NB4 (cell line): ENCODE measurements around the gene CSMD2.

Source experiments
- POLR2A ChIP-seq: IDR thresholded peaks from 2 replicates; pipeline ENCODE4 v1.6.1; 2011; ENCODE audit warnings: mild to moderate bottlenecking; ENCODE audit not compliant: insufficient read length; ENCODE audit errors: extremely low read depth
- TF ChIP-seq, protein P1 (sequence below): IDR thresholded peaks from one replicate; pipeline ENCODE4 v1.5.1; 2012; ENCODE audit warnings: low read depth, low read length

DNA sequence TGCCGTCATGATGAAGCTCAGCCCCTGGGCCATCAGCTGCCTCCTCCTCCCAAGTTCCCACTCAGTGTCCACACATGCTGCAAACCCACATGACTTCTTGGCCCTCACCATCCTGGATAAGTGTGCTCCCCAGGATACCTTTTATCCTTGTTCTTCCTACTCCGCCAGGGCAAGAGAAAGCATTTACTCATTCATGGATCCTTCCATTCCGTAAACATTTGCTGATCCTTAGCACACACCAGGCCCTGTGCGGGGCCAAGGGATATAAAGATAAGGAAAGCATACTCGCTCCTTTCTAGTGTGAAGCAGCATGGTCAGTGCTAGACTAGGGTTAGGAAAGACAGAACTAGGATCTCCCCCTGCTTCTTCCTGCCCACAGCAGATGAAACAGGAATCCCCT, 423.3 kb downstream of the CSMD2 start:
- TF ChIP-seq, protein P1, sequence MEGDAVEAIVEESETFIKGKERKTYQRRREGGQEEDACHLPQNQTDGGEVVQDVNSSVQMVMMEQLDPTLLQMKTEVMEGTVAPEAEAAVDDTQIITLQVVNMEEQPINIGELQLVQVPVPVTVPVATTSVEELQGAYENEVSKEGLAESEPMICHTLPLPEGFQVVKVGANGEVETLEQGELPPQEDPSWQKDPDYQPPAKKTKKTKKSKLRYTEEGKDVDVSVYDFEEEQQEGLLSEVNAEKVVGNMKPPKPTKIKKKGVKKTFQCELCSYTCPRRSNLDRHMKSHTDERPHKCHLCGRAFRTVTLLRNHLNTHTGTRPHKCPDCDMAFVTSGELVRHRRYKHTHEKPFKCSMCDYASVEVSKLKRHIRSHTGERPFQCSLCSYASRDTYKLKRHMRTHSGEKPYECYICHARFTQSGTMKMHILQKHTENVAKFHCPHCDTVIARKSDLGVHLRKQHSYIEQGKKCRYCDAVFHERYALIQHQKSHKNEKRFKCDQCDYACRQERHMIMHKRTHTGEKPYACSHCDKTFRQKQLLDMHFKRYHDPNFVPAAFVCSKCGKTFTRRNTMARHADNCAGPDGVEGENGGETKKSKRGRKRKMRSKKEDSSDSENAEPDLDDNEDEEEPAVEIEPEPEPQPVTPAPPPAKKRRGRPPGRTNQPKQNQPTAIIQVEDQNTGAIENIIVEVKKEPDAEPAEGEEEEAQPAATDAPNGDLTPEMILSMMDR: no peak
- TF ChIP-seq POLR2A: no peak
